ENCODE data around the gene HSPB6. TPM values are rescaled to one million over a fixed set of nuclear protein-coding genes. Genes with fewer than 3 reads are reported as not detected.

The HSPB6 gene
- total RNA-seq, 1 experiment from 2014 or later, result 0.37 TPM

- peaks cover 6% of the 10 kb centered on the region for H4K20me1 ChIP-seq (ENCODE audit: control insufficient read depth, insufficient read depth, insufficient read length)
- no peak overlapping the region for H3K4ac ChIP-seq (ENCODE audit: low read depth, low read length)
- no peak overlapping the region for H4K5ac ChIP-seq (ENCODE audit: insufficient read length, low read depth, low read length)
- no peaks in the 10 kb centered on the region for H3K4me1 ChIP-seq (ENCODE audit: insufficient read depth, low read length)
- H2BK12ac ChIP-seq (ENCODE audit: insufficient read length, low read depth, low read length), result no peak overlapping the region
- no peak overlapping the region for H3K23ac ChIP-seq (ENCODE audit: insufficient read length, low read depth, low read length)
- Mint-ChIP-seq H3K4me1 (peaks cover 6 to 8% of the 10 kb centered on the region in 2 experiments), H3K27ac (no peak overlapping the region), H3K4me3 (no peak overlapping the region), H3K36me3 (ENCODE audit: insufficient read depth in 1 of 3, low read depth in 3 of 3) (peaks cover 42 to 76% (median 74%) of the 10 kb centered on the region in 3 experiments; a peak in 6 of 7 replicates), H3K27me3 (ENCODE audit: low read depth) (no peaks in the 10 kb centered on the region; the same call in 1 of the 2 replicates), H3K9me3 (no peaks in the 10 kb centered on the region)
- no peak overlapping the region for H3K18ac ChIP-seq (ENCODE audit: insufficient read length, low read depth, low read length)
- no peak overlapping the region for H3K27ac ChIP-seq (ENCODE audit: insufficient read length, low read depth, low read length)
- H2BK5ac ChIP-seq (ENCODE audit: insufficient read length, low read length), result no peak overlapping the region
- H3K4me2 ChIP-seq (ENCODE audit: insufficient read depth, insufficient read length, low read length), result no peak overlapping the region
- H3K79me1 ChIP-seq (ENCODE audit: insufficient read depth, low read depth, low read length, poor library complexity, severe bottlenecking), result no peaks in the 10 kb centered on the region
- no peak for DNase-seq
- no peak overlapping the region for H2BK120ac ChIP-seq (ENCODE audit: low read depth, low read length, poor library complexity, severe bottlenecking)
- no peak overlapping the region for H4K8ac ChIP-seq (replicated peaks; ENCODE audit: insufficient read length, low read depth, low read length)
- no CpG with 5 or more reads among the region's 16 CpGs for WGBS (ENCODE audit: extremely low coverage, insufficient read length, low lambda C conversion rate)
- TF ChIP-seq CTCF (conservative IDR thresholded peaks at IDR 0.05), result no peak
- no peak overlapping the region for H3T11ph ChIP-seq (ENCODE audit: low read length)
- no peak overlapping the region for H2AK5ac ChIP-seq (ENCODE audit: insufficient read length, low read length)
- H4K91ac ChIP-seq (ENCODE audit: insufficient read length, low read depth, low read length), result no peak overlapping the region
- peaks cover 11% of the 10 kb centered on the region; the same call in 1 of the 2 replicates for H3K79me2 ChIP-seq (ENCODE audit: insufficient read depth, low read length)
- no peaks in the 10 kb centered on the region for H3K9me3 ChIP-seq (ENCODE audit: control insufficient read depth, low read depth, low read length)
- H3K27me3 ChIP-seq (ENCODE audit: insufficient read depth, low read length), result no peaks in the 10 kb centered on the region
- no peak overlapping the region for H3K14ac ChIP-seq (ENCODE audit: insufficient read depth, low read length)
- peaks cover 7% of the 10 kb centered on the region for H3K23me2 ChIP-seq (ENCODE audit: insufficient read length, low read depth, low read length, poor library complexity, severe bottlenecking)
- H2BK15ac ChIP-seq (ENCODE audit: low read depth, low read length), result no peak overlapping the region
- H3K9ac ChIP-seq (ENCODE audit: extremely low read depth, insufficient read length, low read length), result no peak overlapping the region
- no peak overlapping the region for H3K56ac ChIP-seq (ENCODE audit: insufficient read length, low read depth, low read length)
- no peak overlapping the region for H2AFZ ChIP-seq (ENCODE audit: low read length)
- no peak overlapping the region for H2BK20ac ChIP-seq (ENCODE audit: low read depth, low read length, poor library complexity, severe bottlenecking)
These were observed 33.9 kb downstream of the HSPB6 start for GRCh38 chr19:35722897-35723296.

Data from H9 (cell line).